ENCODE results near the gene TNS3. TPM values are rescaled to one million over a fixed set of nuclear protein-coding genes. Genes with fewer than 3 reads are reported as not detected.

The TNS3 gene
- polyA plus RNA-seq, 1 of the 3 experiments (the other 2 are of a cell fraction) = 72.3 TPM

DNA sequence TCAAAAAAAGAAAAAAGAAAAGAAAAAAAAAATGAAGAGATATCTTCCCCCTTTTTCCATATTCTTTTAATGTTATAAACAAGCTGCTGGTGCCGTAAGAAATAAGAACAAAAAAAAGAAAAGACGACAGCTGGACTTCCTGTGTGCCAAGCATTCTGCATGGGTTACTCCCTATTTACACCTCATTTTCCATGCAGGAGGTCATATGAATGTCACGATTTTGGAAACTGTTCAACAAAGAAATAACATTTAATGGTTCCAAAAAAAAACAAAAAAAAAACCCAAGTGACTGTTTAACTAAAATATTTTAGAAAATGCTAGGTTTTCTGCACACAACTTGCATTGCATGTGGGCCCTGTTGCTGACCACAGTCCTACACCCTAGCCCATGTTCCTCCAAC, 159.3 kb downstream of the TNS3 start (continued):
- TF ChIP-seq REST (IDR thresholded peaks at IDR 0.05; ENCODE audit: low read depth, low read length) = no peak

- Histone ChIP-seq H3K4me2 (no peak overlapping the region), H3K79me2 (ENCODE audit: insufficient read depth) (no peaks in the 10 kb centered on the region), H3K27me3 (ENCODE audit: insufficient read depth) (no peaks in the 10 kb centered on the region), H3F3A (replicated peaks; ENCODE audit: insufficient read depth) (no peaks in the 10 kb centered on the region), H2AFZ (ENCODE audit: low read depth) (no peak overlapping the region), H3K27ac (ENCODE audit: low read depth in 2 of 2, low read length in 1 of 2) (no peak overlapping the region), H3K9me3 (no peaks in the 10 kb centered on the region), H3K36me3 (replicated peaks in 1 of 2; ENCODE audit: control insufficient read depth in 1 of 2, insufficient read depth in 2 of 2, low read length in 1 of 2) (peaks cover 68 to 75% of the 10 kb centered on the region in 2 experiments), H3K4me1 (ENCODE audit: control insufficient read depth in 1 of 2, insufficient read depth in 2 of 2, low read depth in 1 of 2, low read length in 1 of 2) (peaks cover 0 to 3% of the 10 kb centered on the region in 2 experiments; a peak in 1 of 4 replicates), H4K20me1 (ENCODE audit: insufficient read depth) (no peaks in the 10 kb centered on the region), H3K9me2 (no peaks in the 10 kb centered on the region), H3K4me3 (ENCODE audit: low read depth in 2 of 2, low read length in 1 of 2) (no peak overlapping the region), H3K9ac (no peak overlapping the region)
- ChIA-PET CTCF (interaction anchor here (1.2 to 2.3 kb wide), 4 partner anchors 14 to 398 kb away, joined by 3 to 11 read pairs (median 7); no protein-coding TSS in a partner anchor), POLR2A (no interaction called here)
- WGBS (ENCODE audit: low lambda C conversion rate) = 98% methylated on average over 4 of the region's 4 CpGs
- no peak for DNase-seq
- TF ChIP-seq GATA2 (CRISPR knock-in tag; IDR thresholded peaks at IDR 0.05) (no peak), RAD21 (IDR thresholded peaks at IDR 0.05; ENCODE audit: low read length) (no peak), SMC3 (IDR thresholded peaks at IDR 0.05; ENCODE audit: low read depth, low read length) (no peak)
Observed at GRCh38 chr7:47421456-47421855, 160.5 kb downstream of the TNS3 start.

DNA sequence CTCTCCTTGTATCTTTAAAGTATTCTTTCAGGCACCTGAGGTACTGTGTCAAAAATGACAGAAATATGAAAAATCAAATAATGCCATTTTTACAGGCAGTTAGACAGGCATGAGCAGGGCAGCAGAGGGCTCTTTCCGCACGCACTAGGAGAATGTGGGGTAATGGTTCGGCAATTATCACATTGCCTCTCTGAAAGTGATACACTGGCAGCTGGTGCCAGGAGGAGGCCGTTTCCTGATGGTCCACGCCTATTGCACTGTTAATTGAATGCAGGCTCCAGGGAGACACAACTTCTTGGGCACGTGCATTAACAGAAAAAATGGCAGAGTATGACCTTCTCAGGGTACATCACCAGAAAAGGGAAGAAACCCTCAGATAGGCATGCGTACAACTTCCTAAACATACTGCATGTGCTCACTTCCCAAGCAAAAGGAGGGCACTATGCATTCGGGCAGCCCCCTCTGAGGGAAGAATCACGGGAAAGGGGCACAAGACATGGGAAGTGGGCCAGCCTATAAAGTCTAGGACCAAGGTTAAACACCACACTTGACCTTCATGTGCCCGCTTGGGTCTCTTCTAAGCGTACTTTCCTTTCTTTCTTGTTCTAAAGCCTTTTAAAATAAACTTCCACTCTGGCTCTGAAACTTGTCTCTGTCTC, 161.7 kb downstream of the TNS3 start:
- POLR2A ChIA-PET = no interaction called here
- Histone ChIP-seq H3K27ac (ENCODE audit: low read depth in 2 of 2, low read length in 1 of 2) (no peak overlapping the region), H3K27me3 (ENCODE audit: insufficient read depth) (no peaks in the 10 kb centered on the region), H3K4me2 (no peak overlapping the region), H3K9me3 (no peaks in the 10 kb centered on the region), H3F3A (replicated peaks; ENCODE audit: insufficient read depth) (no peaks in the 10 kb centered on the region), H3K9me2 (no peaks in the 10 kb centered on the region), H3K4me3 (ENCODE audit: low read depth in 2 of 2, low read length in 1 of 2) (no peak overlapping the region), H3K36me3 (replicated peaks in 1 of 2; ENCODE audit: control insufficient read depth in 1 of 2, insufficient read depth in 2 of 2, low read length in 1 of 2) (peaks cover 66 to 78% of the 10 kb centered on the region in 2 experiments), H3K9ac (no peak overlapping the region), H3K79me2 (ENCODE audit: insufficient read depth) (no peaks in the 10 kb centered on the region), H2AFZ (ENCODE audit: low read depth) (no peak overlapping the region), H3K4me1 (ENCODE audit: control insufficient read depth in 1 of 2, insufficient read depth in 2 of 2, low read depth in 1 of 2, low read length in 1 of 2) (peaks cover 0 to 3% of the 10 kb centered on the region in 2 experiments; a peak in 1 of 4 replicates), H4K20me1 (ENCODE audit: insufficient read depth) (no peaks in the 10 kb centered on the region)
- 95% methylated on average over 11 of the region's 11 CpGs for WGBS (ENCODE audit: low lambda C conversion rate)
- CTCF ChIA-PET = interaction anchor here (0.8 to 2.3 kb wide), 3 partner anchors 15 kb away, joined by 3 to 13 read pairs (median 11); no protein-coding TSS in a partner anchor
- TF ChIP-seq, protein P1, sequence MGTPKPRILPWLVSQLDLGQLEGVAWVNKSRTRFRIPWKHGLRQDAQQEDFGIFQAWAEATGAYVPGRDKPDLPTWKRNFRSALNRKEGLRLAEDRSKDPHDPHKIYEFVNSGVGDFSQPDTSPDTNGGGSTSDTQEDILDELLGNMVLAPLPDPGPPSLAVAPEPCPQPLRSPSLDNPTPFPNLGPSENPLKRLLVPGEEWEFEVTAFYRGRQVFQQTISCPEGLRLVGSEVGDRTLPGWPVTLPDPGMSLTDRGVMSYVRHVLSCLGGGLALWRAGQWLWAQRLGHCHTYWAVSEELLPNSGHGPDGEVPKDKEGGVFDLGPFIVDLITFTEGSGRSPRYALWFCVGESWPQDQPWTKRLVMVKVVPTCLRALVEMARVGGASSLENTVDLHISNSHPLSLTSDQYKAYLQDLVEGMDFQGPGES (IDR thresholded peaks at IDR 0.05; ENCODE audit: low read depth, low read length) = no peak
- no peak for TF ChIP-seq EP300 (IDR thresholded peaks at IDR 0.05; ENCODE audit: borderline replicate concordance in 1 of 2, low read depth in 1 of 2, low read length in 1 of 2)
- no peak for TF ChIP-seq TEAD4 (IDR thresholded peaks at IDR 0.05; ENCODE audit: borderline replicate concordance, insufficient read depth)
- no peak for DNase-seq

Data from SK-N-SH (cell line).